Stimulated activated CD8-positive, alpha-beta memory T cell treated with anti-CD3 and anti-CD28 coated beads, Interleukin-12 subunit alpha, Interleukin-12 subunit beta, amount 100 ng/mL, for 4 hours (primary cell): Measurements from ENCODE around the gene WSCD1.

Experiments
- DNase-seq: peaks from one replicate; pipeline ENCODE4 v3.0.0-alpha.2; 2020; ENCODE audit warnings: low read depth

The WSCD1 gene

DNA sequence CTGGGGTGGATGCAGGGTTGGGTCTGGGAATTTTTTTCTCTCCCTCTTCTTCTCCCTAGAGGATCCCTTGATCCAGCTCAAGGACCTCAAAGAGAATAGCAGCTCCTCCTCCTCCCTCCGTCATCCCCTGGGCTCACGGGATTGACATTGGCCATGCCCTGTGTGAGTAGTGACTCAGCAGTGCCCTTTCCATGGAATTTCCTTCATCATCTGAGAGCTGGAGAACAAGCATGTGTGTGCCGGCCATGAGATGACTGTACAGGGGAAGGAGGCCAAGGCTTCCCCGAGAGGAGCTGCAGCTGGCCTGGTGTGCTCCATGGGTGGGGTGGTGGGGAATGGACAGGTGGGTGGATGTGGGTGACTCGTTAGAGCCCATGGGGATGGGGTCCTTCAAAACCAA lies 8.9 kb upstream of the WSCD1 start:
- DNase-seq = no peak

DNA sequence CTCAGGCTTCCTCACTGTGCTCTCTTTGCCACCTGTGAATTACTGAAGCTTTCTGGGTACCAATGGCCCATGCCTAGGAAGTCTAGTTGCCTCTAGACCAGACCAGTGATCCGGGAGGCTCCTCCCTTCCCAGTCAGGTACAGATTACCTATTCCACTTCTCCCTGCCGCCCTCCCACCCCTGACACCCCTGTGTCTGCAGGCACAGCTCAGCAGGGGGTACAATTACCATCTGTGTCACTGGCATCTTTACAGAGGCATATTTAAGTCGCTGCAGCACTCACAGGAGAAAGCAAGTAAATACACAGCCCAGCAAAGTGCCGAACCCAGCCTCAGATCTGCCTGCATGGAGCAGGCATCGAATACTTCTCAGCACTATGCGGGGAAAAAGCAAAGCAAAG lies 5.3 kb upstream of the WSCD1 start:
- no peak for DNase-seq

DNA sequence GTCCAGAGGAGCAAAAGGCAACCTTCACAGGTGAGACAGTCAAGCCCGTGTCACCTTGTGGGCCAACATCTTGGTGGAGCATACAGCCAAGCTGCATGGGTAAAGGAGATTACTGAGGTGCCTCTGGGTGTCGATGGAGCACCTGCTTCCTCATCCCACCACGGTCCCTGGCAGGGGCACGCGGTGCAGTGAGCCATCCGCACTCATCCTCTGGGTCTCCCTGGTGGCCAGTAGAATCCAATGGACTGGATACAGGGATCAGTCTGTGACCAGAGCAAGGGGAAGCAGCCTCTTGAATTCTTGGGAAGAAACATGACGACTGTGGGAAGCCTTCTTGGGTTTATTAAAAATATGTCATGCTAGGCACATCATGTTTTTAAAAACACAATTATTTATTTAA lies 4.8 kb upstream of the WSCD1 start:
- DNase-seq = no peak

DNA sequence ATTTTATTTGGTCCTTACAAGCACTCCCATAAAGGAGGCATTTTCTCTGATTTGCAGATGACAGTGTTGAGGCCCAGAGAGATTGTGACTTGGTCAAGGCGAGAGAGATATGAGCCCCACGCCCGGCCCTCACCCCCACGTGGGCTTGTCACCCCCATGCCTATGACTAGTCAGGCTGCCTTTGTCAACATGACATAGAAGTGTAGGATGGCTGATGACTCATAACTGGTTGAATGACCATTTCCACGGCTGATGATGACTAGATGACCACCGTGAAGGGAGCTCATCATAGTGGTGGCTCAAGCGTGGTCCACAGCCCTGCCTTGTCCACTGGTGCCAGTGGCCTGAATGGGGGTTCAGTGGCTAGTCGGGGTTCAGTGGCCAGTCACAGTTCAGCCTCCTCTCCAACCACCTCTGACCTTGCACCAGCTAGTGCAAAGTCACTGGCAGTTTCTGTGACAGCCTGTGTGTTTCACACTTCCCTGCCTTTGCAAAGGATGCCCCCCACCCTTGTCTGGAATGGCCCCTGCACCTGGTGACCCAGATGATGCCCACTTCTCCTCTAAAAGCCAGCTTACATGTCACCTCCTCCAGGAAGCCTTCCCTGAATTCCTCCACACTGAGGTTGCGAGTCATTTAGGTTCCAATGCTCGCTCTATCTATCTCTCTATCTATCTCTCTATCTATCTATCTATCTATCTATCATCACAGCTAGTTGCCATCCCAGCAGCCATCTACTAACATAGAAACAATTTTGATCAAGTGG lies 3.8 kb upstream of the WSCD1 start:
- DNase-seq = no peak

DNA sequence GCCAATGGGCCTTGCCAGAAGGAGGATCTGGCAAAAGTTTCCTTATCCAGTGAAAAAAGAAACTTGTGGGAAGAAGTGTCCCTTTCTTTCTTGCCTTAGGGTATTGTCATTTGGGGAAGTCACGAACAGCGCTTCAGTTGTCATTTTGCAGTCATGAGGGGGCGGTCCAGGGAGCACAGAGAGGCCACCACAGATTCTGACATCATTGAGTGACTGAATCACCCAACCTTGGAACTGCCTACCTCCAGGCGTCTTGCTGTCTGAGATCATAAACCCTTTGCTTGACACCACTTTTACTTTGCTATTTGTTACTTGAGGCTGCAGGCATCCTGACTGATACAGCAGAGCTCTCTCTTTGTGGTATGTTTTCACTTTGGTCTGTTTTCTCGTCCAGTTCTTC lies 3.1 kb upstream of the WSCD1 start:
- no peak for DNase-seq

DNA sequence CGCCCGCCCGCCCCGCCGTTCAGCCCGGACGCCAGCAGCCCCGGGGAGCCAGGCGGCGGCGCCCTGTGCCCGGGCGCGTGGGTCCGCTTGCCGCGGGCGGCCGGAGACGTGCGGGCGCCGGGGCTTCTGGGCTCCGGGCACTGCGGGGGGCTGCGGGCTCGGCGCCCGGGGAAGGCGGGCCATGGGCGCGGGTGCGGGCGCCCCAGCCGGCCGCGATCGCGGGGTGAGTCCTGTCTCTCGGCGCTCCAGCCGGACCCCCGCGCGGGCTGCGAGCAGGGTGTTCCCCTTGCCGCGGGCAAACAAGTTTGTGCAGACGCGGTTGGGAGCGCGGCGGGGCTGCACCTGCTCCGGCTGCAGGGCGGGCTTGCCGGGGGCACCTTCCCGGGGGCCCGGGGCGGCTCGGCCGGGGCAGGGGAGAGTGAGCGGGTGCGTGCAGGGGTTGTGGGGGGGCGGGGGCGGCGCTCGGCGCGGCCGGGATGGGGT lies 292 bp downstream of the WSCD1 start:
- no peak for DNase-seq

DNA sequence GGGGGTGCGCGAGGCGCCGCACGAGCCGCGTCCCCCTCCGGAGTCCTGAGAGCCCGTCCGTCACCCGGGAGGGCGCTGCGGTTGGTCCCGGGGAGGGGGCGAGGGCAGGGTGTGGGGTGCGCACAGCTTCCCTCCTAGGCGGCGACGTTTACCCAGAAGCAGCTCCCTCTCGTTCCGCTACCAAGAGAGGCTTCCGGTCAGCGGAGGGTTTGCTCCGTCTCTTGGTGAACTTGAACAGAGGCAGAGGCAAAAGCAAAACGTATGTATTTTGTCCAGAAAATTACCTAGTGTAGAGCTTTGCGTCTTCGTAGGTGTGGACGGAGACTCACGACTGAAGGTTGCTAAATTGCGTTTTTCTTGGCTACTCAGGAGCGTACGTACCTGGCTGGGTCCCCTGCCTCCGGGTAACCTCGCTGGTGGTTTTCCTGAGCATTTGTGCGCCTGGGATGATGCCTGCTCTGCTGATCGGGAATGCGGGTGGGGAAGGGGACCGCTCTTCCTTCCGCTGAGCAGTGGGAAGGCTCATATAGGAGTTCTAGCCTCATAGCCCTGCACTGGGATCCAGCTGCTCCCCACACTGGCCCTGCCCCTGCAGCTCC lies 833 bp downstream of the WSCD1 start:
- DNase-seq = no peak

DNA sequence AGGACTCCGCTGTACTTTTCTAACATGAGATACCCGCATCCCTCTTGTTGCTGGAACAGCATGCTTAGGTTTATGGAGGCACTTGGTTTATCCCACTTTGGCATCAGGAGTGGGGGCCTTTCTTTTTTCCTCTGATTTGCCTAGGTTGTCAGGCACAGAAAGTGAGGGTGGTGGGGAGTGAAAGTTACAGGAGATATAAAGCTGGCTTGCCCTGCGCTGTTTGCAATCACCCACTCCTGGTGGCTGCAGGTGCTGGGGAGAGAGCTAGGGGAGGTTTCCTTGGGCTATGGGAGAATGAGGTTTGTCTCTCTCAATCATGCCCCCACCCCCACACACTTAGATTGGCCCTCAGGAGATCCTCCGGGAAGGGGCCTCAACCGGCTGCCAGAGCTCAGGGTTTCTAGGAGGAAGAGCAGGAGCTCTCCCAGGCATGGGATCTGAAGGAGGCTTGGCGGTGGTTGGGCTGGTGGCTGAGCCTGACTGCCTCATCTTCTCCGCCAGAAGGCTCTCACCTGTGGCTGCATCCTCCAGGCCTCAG lies 1.4 kb downstream of the WSCD1 start:
- no peak for DNase-seq

DNA sequence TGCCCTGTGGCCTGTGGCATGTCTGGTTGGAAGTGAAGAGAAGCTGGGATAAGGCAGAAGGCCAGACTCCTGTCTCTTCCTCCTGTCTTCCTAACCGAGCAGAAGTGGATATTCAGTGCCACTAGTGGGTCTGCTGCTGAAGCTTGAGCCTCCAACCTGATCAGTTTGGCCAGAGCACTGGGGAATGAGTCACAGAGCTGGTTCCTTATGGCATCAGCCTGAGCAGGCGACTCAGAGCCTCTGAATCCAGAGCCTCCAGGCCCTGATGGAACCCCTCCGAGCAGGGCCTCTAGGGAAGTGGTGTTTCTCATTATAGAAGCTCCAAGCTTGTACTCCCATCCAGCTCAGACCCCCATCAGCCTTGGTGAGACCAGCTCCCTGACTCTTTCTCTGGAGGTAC lies 2.0 kb downstream of the WSCD1 start:
- DNase-seq = no peak

DNA sequence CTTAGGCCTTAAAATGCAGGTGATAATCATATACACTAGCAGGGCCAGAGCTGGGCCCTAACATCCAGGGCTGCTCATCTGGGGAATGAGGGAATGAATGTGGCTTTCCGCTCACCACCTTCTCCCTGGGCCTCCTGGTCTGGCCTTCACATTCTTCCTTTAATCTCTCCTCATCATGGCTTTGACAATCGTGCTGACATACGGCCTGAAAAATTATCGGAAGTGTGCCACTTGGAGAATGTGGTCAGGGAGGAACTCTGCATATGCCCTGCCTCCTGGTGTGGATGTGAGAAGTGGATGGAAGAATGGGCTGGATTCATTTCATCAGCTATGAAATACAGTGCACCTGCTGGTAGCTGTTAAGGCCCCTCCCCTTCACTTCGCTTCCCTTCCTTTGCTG lies 2.4 kb downstream of the WSCD1 start:
- no peak for DNase-seq

DNA sequence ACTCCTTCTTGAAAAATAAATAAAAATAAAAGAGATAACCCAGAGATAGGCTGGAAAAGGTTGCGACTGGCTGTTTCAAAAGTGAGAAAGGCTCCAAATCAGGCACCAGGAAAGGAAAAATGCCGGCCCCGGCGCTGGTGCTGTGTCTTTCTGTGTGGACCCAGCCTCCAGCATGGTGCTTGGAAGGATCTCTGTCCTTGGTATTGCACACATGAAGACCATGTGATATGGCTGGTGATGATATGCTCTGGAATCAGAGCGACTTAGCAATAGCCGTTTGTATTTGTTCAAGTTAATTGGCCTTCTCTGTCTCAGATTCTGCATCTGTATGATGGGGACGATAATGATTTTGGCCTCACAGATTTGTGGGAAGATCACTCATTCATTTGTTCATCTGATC lies 3.4 kb downstream of the WSCD1 start:
- DNase-seq = no peak

DNA sequence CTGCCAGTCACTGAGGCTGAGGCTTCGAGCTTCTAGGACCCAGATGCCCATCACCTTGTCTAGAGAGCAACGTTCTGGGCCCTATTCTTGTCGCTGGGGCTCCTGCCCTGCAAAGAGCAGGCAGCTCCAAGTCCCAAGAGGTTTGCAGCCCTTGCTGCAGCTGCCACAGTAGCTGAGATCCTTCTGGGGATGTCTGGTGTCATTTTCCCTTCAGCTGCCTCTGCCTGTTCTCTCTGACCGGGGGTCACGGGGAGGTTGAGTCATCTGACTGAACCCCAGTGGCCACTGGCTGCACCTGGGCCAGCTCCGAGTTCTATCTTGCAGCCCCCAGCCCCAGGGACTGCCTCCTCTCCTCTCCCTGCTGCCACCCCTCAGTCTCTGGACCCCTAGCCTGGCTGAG lies 4.9 kb downstream of the WSCD1 start:
- no peak for DNase-seq

DNA sequence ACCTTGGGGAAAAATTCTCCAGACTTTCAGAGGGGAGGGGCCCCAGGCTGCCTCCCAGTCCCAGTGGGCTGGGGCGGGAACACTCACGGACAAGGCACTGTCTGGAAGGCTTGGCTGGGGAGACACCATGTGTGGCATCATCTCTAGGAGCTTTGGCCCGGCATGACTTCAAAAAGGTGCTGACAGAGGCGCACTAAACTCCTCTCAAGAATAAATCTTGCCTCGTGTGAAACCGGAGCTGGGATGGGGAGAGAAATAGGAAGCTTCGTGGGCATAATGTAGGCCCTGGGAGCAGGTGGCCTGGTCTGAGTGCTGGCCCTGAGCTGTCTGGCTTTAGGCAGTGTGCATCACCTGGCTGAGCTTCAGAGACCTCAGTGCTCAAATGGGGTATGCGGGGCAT lies 5.7 kb downstream of the WSCD1 start:
- no peak for DNase-seq

DNA sequence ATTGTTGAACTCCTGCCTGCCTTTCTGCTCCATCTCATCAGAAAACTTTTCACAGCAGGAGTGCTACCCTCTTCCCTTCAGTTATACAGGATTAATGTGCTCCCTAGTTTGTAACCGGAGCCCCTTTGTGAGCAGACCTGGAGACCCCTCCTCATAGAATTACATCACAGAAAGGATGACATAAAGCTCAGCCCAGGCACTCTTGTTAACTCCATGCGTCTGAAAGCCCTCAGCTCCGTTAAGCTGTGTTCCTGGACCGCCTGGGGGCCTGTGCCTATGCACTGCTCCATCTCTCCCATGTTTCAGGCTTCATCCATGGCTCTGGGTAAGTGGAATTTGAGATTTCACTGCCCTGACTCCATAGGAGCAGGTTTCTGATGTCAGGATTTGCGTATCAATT lies 7.6 kb downstream of the WSCD1 start:
- DNase-seq = no peak

DNA sequence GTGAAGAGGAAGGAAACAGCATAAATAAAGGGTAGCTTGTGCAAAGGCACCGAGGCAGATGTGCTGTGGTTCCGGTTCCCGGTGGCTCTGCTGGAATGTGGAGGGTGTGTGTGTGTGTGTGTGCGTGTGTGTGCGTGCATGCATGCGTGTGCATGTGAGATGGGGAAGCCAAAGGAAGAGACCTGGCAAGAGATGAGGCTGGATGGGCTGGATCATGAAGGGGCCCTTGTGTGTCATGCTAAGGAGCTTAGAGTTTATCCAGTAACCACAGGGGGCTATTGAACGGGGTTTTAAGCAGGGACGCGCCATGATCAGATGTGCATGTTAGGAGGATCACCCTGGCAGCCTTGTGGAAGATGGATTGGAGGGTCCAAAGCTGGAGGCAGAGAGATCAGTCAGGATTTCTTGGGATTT lies 8.3 kb downstream of the WSCD1 start:
- DNase-seq = no peak

DNA sequence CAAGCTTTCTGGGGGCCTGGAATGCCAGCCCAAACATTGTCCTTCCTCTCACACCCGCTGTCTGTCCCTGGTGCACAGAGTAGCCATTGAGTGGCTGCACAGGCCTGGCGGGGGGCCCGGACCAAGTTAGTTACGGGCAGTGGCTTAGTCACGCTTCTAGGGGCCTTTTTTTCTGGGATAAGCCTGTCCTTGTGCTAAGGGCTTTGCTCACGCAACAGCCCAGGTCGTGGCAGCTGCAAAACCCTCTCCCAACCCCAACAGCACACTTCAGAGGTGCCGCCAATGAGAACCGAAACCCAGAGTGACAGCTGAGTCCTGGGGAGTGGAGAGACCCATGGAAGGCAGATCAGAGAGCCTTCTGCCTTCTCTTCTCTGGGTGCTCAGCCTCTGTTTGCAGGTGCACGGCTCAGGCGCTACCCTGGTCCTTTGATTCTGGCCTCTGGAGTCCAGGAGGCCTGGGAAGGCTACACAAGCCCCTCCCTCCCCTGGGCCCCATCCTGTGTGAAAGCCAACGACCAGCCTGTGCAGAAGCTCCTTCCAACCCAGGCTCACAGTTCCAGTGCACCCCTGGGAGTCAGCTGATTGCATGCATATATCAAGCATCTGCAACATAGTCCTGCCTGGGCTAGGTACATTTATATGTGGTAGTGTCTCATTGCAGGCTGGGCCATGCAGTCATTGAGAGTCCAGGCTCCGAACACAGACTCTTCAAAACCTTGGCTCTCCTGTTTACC lies 9.1 kb downstream of the WSCD1 start:
- no peak for DNase-seq

DNA sequence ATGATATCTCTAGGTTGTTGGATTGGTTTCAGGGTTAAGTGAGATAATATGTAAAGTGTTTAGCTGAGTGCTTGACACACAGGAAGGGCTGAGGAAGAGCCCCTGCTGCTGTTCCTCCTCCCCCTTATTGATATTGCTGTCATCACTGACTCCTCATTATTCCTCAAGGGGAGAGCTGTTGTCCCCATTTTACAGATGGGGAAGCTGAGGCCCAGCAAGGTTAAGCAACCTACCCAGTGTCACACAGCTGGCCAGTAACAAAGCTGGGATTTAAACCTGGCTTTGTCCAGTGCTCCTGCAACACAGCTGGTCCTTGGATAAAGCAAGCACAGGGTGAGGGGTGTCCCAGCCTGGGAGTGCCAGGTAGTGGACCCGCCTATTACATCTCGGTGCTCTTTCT lies 9.8 kb downstream of the WSCD1 start:
- DNase-seq = no peak

DNA sequence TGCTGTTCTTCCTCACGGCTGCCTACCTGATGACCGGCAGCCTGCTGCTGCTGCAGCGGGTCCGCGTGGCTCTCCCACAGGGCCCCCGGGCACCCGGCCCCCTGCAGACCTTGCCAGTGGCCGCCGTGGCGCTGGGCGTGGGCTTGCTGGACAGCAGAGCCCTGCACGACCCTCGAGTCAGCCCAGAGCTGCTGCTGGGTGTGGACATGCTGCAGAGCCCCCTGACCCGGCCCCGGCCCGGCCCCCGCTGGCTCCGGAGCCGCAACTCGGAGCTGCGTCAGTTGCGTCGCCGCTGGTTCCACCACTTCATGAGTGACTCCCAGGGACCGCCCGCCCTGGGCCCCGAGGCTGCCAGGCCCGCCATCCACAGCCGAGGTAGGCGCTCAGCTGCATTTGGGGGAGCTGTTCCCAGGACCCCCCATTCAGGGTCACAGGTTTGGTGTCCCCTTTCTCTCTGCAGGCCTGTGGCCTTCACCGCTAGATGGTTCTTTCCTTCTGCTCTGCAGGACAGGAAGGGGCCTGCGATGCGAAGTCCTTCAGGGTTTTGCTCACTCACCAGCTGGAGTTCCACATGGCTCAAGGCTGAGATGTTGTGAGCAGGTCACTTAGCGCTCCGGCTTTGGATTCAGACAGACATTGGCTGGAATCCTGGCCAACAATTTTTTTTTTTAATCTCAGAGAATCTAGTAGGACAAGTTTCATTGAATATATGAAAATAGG lies 10.7 kb downstream of the WSCD1 start:
- no peak for DNase-seq

DNA sequence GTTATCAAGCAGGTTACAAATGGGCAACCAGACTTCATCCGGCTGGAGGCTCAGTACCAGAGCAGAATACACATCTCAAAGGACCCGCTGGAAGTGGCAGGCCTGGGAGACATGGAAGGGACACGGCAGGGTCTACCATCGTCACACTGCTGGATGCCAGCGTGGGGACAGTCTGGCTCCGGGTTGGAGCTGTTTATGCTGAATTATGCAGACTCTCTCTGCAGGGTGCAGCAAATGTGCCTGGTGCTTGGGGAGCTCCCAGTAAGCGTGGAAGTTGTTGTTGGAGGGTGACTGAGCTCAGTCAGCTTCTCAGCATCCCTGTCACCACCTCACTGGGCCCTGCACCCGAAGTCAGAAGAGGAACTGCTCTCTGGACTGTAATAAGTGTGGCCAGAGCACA lies 12.2 kb downstream of the WSCD1 start:
- DNase-seq = no peak

DNA sequence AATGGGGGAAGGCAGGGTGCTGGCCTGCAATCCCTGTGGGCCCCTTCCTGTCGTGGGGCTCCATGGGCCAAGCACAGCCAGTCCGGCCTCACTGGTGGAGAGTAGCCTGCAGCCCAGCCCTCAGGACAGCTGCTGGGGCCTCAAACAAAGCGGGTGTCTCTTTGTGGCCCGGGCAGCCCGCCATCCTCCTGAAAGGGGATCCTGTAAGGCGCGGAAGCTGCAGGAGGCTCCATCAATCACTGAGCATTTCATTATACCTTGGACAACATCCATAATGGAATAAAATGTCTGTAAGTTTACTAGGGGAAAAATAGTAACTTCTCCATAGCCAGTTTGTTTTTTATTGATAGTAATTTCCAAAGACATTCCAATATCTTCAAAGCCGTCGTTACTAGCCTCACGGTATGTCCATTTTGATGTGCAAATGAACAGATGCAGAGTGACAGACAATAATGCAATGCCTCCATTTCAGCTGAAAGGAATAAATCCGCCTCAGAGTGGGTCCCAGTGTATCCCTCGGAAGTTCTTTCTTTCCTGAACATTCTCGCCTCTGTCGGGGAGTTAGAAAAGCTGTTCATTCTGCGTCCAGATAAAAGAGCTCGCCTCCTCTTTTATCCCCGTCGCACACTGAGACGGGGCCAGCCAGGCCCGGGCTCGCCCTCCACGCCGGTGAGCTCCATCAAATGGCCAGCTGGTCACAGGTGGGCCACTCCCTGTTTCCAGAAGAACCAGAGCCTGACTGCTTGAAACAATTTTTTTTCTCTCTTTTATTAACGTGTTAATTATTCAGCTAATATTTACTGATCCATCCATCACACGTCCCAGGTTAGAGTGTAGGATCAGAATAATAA lies 14.4 kb downstream of the WSCD1 start:
- DNase-seq = no peak

DNA sequence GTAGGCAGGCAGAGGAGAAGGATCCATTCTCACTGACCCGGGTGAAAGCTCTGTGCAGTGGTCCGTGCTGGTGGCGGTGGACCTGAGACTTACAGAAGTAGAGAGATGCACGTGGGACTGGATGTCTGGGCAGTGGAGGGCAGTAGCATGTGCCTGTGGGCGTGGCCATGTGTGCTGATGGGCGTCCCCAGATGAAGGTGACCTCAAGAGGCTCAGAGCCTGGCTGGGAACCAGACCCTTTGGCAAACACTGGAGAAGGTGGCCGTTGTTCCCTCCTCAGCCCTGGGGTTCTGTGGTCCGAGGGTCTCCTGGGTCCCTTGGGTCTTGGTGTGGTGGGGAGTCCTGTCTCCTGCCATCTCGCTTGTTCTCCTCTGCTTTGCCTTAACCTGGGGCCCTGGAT lies 15.6 kb downstream of the WSCD1 start:
- DNase-seq = no peak
